ENCODE results near the gene DOCK1. TPM values are rescaled to one million over a fixed set of nuclear protein-coding genes. Genes with fewer than 3 reads are reported as not detected.

DOCK1 gene
- total RNA-seq, 1 donor from 2014 or later: 16.8 TPM

- TF ChIP-seq, protein P1, sequence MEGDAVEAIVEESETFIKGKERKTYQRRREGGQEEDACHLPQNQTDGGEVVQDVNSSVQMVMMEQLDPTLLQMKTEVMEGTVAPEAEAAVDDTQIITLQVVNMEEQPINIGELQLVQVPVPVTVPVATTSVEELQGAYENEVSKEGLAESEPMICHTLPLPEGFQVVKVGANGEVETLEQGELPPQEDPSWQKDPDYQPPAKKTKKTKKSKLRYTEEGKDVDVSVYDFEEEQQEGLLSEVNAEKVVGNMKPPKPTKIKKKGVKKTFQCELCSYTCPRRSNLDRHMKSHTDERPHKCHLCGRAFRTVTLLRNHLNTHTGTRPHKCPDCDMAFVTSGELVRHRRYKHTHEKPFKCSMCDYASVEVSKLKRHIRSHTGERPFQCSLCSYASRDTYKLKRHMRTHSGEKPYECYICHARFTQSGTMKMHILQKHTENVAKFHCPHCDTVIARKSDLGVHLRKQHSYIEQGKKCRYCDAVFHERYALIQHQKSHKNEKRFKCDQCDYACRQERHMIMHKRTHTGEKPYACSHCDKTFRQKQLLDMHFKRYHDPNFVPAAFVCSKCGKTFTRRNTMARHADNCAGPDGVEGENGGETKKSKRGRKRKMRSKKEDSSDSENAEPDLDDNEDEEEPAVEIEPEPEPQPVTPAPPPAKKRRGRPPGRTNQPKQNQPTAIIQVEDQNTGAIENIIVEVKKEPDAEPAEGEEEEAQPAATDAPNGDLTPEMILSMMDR (IDR thresholded peaks at IDR 0.05; ENCODE audit: borderline replicate concordance): no peak
- intact Hi-C loops (cut with micrococcal nuclease): no loop called here
- no peak overlapping the region for H3K4me3 ChIP-seq
- H3K27me3 ChIP-seq (ENCODE audit: low read depth): no peaks in the 10 kb centered on the region
- no peaks in the 10 kb centered on the region for H3K4me1 ChIP-seq
- no peak for DNase-seq
- H3K36me3 ChIP-seq: peaks cover 7% of the 10 kb centered on the region
- no peaks in the 10 kb centered on the region for H3K9me3 ChIP-seq (replicated peaks)
- H3K27ac ChIP-seq (replicated peaks): no peak overlapping the region
These were observed 180.7 kb downstream of the DOCK1 start for GRCh38 chr10:127085957-127086356.

GRCh38 chr10:127088908-127089307 is 183.7 kb downstream of the DOCK1 start:
- H3K9me3 ChIP-seq (replicated peaks): no peaks in the 10 kb centered on the region
- H3K4me3 ChIP-seq: no peak overlapping the region
- no peak overlapping the region for H3K27ac ChIP-seq (replicated peaks)
- no peaks in the 10 kb centered on the region for H3K4me1 ChIP-seq
- H3K36me3 ChIP-seq: peaks cover 18% of the 10 kb centered on the region
- intact Hi-C loops (cut with micrococcal nuclease): no loop called here
- DNase-seq: no peak
- no peaks in the 10 kb centered on the region for H3K27me3 ChIP-seq (ENCODE audit: low read depth)
- TF ChIP-seq, protein P1 (IDR thresholded peaks at IDR 0.05; ENCODE audit: borderline replicate concordance): no peak

- peaks cover 22% of the 10 kb centered on the region for H3K36me3 ChIP-seq
These were observed 184.2 kb downstream of the DOCK1 start for GRCh38 chr10:127089446-127089845.

GRCh38 chr10:127090138-127090537 is 184.9 kb downstream of the DOCK1 start:
- Histone ChIP-seq H3K9me3 (replicated peaks) (no peaks in the 10 kb centered on the region), H3K36me3 (peaks cover 22% of the 10 kb centered on the region), H3K4me1 (no peaks in the 10 kb centered on the region), H3K27me3 (ENCODE audit: low read depth) (no peaks in the 10 kb centered on the region), H3K4me3 (no peak overlapping the region), H3K27ac (replicated peaks) (no peak overlapping the region)
- TF ChIP-seq, protein P1 (IDR thresholded peaks at IDR 0.05; ENCODE audit: borderline replicate concordance): no peak
- no peak for DNase-seq
- intact Hi-C loops (cut with micrococcal nuclease): no loop called here

More at GRCh38 chr10:127089446-127089845, 184.2 kb downstream of the DOCK1 start:
- TF ChIP-seq, protein P1 (IDR thresholded peaks at IDR 0.05; ENCODE audit: borderline replicate concordance): no peak
- no peaks in the 10 kb centered on the region for H3K27me3 ChIP-seq (ENCODE audit: low read depth)
- H3K27ac ChIP-seq (replicated peaks): no peak overlapping the region
- no peaks in the 10 kb centered on the region for H3K9me3 ChIP-seq (replicated peaks)
- no peaks in the 10 kb centered on the region for H3K4me1 ChIP-seq
- no peak overlapping the region for H3K4me3 ChIP-seq
- intact Hi-C loops (cut with micrococcal nuclease): no loop called here
- DNase-seq: no peak

DNA sequence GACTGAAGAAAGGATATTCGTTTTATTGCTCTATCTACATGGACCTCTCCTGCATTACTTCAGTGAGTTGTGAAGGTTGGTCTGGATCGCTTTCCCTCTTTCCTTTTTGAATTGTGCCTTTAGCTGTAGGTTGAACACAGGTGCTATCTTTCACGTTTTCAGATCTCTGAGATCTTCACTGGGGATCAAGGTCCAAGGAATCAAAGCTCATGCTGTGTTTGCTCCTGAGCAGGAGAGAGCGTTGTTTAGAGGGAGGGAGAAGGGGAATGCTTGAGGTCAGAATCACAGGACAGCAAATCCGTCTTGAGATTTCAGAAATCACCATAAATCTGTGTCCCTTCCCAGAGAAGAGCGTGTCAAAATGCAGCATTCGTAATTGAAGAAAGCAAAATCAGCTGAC is 186.1 kb downstream of the DOCK1 start:
- TF ChIP-seq, protein P1 (IDR thresholded peaks at IDR 0.05; ENCODE audit: borderline replicate concordance): no peak
- intact Hi-C loops (cut with micrococcal nuclease): no loop called here
- no peak for DNase-seq
- no peak overlapping the region for H3K4me3 ChIP-seq
- H3K4me1 ChIP-seq: no peaks in the 10 kb centered on the region
- no peak overlapping the region for H3K27ac ChIP-seq (replicated peaks)
- peaks cover 25% of the 10 kb centered on the region for H3K36me3 ChIP-seq
- no peaks in the 10 kb centered on the region for H3K9me3 ChIP-seq (replicated peaks)
- H3K27me3 ChIP-seq (ENCODE audit: low read depth): no peaks in the 10 kb centered on the region

DNA sequence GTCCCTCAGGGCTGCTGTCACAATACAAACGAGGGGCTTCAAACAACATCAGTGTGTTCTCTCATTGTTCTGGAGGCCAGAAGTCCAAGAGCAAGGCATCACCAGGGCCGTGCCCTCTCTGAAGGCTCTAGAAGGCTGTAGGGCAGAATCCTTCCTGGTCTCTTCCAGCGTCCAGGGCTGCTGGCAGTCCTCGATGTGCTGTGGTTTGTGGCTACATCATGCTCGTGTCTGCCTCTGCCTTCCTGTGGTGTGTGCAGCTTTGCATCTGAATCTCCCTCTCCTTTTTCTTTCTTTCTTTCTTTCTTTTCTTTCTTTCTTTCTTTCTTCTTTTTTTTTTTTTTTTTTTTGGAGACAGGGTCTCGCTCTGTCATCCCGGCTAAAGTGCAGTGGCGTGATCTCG is 187.7 kb downstream of the DOCK1 start:
- Histone ChIP-seq H3K4me3 (no peak overlapping the region), H3K4me1 (no peaks in the 10 kb centered on the region)

More for the DNA sequence above, 187.7 kb downstream of the DOCK1 start:
- intact Hi-C loops (cut with micrococcal nuclease): no loop called here
- no peak for DNase-seq
- no peaks in the 10 kb centered on the region for H3K9me3 ChIP-seq (replicated peaks)
- H3K27me3 ChIP-seq (ENCODE audit: low read depth): no peaks in the 10 kb centered on the region
- TF ChIP-seq, protein P1 (IDR thresholded peaks at IDR 0.05; ENCODE audit: borderline replicate concordance): no peak
- no peak overlapping the region for H3K27ac ChIP-seq (replicated peaks)
- peaks cover 26% of the 10 kb centered on the region for H3K36me3 ChIP-seq

Data from left ventricle myocardium inferior (tissue), 1 donor.